ENCODE measurements around the gene SLC19A1.
"Not testable (repeated sequence)": the region's sequence is repeated elsewhere in the genome, so short reads cannot be mapped to it uniquely, and the experiment has no call there.

SLC19A1 gene

GRCh38 chr21:45576838-45577737, 34.8 kb upstream of the SLC19A1 start:
- DNase-seq = no peak

- DNase-seq = no peak
These were observed 34.0 kb upstream of the SLC19A1 start for GRCh38 chr21:45575993-45576837.

DNA sequence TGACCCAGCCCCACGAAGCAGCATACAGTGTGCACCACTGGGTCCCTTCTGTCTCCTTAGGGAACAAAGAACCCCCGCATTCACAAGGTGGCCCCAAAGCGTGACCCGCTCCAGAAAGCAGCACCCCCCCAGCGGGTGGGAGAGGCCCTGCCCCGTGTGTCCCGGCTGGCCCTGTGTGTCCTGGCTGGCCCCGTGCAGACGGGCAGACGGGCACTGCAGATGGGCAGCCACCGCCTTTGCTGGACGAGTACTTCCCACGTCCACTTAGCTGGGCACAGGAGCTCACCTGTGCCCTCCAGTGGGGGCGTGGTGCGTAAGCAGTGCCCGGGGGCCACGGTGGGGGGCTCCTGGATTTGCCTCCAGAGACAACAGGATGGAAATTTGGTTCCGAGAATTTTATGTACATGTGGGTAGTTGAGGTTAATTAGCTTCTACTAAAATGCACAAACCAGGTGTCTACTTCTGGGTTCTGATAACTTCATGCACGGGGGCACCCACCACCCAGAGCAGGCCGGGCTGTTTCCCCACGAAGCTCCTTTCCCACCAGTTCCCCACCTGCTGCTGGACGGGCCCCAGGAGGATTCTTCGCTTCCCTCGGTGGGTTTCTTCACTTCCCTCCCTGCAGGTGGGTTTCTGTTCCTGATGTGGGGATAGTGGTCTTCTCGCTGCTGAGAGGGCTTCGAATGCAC, 33.2 kb upstream of the SLC19A1 start:
- no peak for DNase-seq

GRCh38 chr21:45574691-45575090, 32.5 kb upstream of the SLC19A1 start:
- DNase-seq = no peak

DNA sequence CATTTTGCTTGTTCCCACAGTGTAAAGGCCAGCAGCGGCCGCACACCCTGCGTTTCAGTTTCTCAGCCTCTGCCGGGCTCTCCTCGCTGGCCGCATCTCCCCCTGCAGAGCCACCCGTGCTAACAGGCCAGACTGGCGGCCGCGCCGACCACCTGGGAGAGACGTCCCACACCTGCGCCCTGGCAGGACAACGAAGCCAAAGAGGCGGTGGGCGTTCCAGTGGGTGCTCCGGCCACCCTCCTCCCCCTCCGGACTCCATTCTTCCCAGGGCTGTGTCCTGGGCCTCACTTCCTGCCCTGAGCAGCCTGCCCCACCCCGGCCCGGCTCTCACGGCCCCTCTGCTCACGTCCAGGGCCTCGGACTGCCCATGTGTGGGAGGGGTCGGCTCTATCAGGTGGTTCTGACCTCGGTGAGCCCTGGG, 31.9 kb upstream of the SLC19A1 start:
- no peak for DNase-seq

GRCh38 chr21:45573452-45574035, 31.3 kb upstream of the SLC19A1 start:
- no peak for DNase-seq

- no peak for DNase-seq
These were observed 30.7 kb upstream of the SLC19A1 start for GRCh38 chr21:45572783-45573451.

- no peak for DNase-seq
These were observed 30.0 kb upstream of the SLC19A1 start for GRCh38 chr21:45572231-45572630.

DNA sequence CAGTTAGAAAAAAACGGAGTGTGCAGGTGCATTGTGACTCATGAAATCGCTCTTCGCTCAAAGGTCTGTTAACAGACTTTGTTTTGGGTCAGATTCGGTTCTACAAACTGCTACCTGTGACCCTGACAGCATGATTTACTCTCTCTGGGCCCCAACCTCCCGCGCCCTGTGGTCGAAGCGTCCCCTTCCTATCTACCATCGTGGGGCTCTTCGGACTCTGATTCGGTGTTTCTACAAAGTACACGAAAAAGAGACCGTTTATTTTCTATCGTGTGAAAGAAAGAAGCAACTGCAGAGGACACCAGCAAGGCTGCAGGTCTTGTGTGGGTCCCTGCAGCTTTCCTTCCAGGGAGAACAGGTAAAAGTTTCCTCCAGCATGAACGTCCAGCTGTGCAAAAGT, 29.4 kb upstream of the SLC19A1 start:
- no peak for DNase-seq

- no peak for DNase-seq
These were observed 28.8 kb upstream of the SLC19A1 start for GRCh38 chr21:45570826-45571601.

DNA sequence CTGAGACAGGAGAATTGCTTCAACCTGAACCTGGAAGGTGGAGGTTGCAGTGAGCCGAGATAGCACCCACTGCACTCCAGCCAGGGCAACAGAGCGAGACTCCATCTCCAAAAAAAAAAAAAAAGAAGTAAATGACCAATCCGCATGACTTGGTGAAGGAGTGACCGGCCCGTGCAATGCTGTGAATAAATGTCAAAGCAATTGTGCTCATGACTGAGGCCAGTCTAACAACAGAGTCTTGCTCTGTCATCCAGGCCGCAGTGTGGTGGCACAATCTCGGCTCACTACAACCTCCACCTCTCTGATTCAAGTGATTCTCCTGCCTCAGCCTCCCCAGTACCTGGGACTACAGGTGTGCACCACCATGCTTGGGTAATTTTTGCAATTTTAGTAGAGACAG, 27.8 kb upstream of the SLC19A1 start:
- DNase-seq = no peak

GRCh38 chr21:45568383-45568782, 26.1 kb upstream of the SLC19A1 start:
- DNase-seq = no peak

GRCh38 chr21:45564137-45564536, 21.9 kb upstream of the SLC19A1 start:
- not testable (repeated sequence) for DNase-seq

DNA sequence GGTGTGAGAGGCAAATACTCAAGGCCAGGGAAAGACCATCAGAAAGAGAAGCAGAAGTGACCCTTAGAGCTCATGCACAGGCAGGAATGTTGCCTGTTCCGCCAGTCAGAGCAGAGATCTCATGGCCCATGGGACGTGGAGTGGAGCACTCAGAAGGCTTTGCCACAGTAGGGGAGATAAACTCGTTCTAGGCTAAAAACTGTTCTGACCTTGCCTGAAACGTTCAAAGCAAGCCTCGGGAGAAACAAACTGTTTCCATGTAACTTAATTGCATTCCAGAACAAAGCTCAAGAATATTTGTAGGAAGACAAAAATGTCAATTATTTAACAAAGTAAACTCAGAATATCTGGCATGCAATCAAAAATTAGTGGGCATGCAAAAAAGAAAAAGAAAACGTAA, 20.7 kb upstream of the SLC19A1 start:
- DNase-seq = no peak

DNA sequence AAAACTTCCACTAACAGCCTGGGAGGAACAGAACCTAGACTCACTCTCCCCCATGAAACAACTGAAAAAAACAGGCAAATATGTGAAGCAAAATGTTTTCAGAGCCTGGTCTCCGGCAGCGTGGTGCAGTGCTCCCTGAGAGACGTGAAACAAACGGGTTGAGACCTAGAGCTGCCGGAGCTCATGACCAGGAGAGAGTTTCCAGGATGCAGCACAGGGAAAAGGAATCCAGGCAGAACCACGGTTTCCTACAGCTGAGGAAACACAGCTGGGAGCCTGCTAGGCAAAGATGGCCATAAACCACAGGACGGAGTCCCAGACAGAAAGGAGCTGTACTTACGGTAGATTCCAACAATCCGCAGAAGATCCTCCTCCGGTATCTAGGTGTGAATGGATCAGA, 20.2 kb upstream of the SLC19A1 start:
- DNase-seq = no peak

GRCh38 chr21:45561241-45561640, 19.0 kb upstream of the SLC19A1 start:
- not testable (repeated sequence) for DNase-seq

GRCh38 chr21:45560106-45561021, 18.1 kb upstream of the SLC19A1 start:
- DNase-seq = no peak

DNA sequence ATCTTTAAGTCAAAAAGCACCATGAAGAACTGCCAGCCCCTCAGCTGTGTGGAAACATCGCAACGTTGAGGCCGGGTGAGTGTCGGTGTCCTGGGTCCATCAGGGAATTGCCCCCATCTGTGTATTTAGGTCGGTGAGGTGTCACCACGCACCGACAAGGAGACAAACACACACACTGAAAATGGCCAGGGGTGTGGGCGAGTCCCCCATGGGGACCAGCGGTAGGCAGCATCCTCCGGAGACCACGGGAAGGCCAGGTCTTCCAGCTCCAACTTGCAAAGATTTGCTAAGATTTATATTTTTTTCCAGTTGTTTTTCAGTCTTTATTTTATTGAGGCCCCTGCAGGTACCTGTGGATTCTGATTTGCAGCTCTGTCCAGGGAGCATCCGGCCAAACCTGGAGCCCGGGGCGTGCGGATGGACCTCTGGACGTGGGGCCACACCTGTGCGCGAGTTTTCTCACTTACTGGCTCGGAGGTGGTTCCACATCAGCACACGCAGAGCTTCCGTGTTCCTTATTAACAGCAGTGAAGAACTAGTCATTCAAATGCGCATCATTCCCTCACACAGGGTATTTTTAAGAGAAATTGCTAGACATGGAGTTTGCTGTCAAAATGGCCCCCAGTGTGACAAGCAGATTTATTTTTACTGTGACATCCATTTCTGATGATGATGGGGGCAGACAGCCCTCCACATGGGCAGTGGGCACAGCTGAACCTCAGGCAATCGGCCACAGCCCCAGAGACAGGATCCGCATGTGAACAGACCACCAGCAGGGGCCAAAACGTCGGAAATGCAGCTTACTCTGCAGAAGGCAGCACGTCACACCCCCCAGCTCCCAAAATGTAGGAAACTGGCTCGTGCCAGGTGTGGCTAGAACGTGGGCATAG, 17.2 kb upstream of the SLC19A1 start:
- no peak for DNase-seq

GRCh38 chr21:45558044-45558721, 15.9 kb upstream of the SLC19A1 start:
- no peak for DNase-seq

Data from NCI-H2081 (cell line).